Stimulated activated CD4-positive, alpha-beta T cell treated with anti-CD3 and anti-CD28 coated beads, Interleukin-12 subunit alpha, Interleukin-12 subunit beta, amount 100 ng/mL, for 24 hours (primary cell): Measurements from ENCODE around the gene RAB40C.
A peak's percentile ranks its signal among the peaks of the same experiment; 100 is the strongest.

Source experiments
- DNase-seq, 2 experiments: peaks; one replicate each; pipeline ENCODE4 v3.0.0-alpha.2; 2020; ENCODE audit warnings: low read depth in 2 of 2

RAB40C gene

DNA sequence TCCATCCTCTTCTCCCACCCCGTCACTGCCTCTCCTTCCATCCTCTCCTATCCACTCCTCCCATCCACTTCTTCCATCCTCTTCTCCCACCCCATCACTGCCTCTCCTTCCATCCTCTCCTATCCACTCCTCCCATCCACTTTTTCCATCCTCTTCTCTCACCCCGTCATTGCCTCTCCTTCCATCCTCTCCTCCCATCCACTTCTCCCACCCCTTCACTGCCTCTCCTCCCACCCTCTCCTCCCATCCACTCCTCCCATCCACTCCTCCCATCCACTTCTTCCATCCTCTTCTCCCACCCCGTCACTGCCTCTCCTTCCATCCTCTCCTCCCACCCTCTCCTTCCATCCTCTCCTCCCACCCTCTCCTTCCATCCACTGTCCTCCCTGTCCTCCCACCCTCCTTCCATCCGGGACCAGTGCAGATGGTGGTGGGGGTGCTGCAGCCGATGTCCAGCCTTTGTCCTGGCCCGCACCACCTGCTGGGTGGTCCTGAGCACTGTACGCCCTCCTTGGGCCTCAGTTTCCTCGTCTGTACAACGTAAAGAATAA is 42.0 kb downstream of the RAB40C start:
- DNase-seq = no peak

GRCh38 chr16:632486-633335 is 42.8 kb downstream of the RAB40C start:
- DNase-seq = no peak

DNA sequence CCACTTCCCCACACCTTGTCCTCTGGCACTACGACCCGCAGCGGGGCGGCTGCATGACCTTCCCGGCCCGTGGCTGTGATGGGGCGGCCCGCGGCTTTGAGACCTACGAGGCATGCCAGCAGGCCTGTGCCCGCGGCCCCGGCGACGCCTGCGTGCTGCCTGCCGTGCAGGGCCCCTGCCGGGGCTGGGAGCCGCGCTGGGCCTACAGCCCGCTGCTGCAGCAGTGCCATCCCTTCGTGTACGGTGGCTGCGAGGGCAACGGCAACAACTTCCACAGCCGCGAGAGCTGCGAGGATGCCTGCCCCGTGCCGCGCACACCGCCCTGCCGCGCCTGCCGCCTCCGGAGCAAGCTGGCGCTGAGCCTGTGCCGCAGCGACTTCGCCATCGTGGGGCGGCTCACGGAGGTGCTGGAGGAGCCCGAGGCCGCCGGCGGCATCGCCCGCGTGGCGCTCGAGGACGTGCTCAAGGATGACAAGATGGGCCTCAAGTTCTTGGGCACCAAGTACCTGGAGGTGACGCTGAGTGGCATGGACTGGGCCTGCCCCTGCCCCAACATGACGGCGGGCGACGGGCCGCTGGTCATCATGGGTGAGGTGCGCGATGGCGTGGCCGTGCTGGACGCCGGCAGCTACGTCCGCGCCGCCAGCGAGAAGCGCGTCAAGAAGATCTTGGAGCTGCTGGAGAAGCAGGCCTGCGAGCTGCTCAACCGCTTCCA is 43.6 kb downstream of the RAB40C start:
- DNase-seq = no peak

DNA sequence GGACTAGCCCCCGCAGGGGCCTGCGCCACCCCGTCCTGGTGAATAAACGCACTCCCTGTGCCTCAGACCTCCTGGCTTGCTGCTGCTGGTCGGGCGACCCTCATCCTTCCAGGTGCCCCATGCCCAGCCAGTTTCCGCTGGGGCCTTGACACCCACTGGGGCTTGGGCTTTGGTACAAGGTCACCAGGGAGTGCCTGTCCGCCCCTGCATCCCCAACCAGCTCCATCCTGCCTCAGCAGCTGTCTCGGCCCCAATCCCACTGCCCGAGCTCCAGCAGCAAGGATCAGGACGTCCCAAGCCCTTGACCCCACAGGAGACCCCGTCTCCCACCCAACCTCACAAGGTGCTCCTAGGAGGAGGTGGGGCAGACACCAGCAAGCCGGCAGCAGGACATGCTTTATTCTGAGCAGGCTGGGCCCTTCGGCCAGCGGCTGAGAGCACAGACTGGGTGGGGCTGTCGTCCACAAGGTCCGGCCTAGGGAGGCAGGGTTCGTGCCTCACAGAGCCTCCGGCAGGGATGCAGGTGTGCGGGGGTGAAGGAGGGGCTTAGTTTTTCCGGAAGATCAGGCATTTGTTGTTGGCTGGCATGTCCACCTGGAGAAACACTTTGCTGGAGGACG is 44.3 kb downstream of the RAB40C start:
- no peak for DNase-seq

GRCh38 chr16:634996-635395 is 45.1 kb downstream of the RAB40C start:
- no peak for DNase-seq

DNA sequence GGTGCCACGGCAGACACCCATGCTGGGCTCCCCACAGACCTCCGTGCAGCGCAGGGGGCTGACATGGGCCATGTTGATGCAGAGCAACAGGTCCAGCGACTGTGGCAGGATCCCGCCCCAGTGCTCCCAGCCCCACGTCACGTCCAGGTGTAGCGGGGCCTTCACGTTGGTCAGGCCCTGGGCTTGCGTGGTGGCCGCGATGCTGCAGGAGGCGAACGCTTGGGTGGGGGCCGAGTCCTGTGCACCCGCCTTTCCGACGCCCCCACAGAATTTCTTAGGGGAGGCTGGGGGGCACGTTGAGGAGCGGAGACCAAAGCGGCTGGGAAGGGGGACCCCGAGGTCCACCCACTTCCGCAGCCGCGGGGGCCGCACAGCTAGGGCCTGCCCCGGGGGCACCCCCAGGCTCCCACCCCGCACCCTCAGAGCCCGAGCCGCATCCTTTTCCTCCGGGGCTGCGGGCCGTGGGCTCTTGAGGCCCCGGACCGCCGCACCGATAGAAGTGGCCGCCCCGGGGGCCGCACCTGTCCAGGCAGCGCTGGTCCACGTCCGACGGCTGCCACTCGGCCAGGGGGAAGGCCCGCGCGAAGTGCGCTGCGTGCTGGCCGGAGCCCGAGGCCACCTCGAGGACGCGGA is 45.8 kb downstream of the RAB40C start:
- no peak for DNase-seq

- DNase-seq = peak; percentile 89 to 90
These were observed 46.6 kb downstream of the RAB40C start, which contains the start of gene METTL26 for GRCh38 chr16:636206-637080. Gene METTL26 (minus strand): TSS chr16:636305. CDS start chr16:636290, 15 bp downstream.

DNA sequence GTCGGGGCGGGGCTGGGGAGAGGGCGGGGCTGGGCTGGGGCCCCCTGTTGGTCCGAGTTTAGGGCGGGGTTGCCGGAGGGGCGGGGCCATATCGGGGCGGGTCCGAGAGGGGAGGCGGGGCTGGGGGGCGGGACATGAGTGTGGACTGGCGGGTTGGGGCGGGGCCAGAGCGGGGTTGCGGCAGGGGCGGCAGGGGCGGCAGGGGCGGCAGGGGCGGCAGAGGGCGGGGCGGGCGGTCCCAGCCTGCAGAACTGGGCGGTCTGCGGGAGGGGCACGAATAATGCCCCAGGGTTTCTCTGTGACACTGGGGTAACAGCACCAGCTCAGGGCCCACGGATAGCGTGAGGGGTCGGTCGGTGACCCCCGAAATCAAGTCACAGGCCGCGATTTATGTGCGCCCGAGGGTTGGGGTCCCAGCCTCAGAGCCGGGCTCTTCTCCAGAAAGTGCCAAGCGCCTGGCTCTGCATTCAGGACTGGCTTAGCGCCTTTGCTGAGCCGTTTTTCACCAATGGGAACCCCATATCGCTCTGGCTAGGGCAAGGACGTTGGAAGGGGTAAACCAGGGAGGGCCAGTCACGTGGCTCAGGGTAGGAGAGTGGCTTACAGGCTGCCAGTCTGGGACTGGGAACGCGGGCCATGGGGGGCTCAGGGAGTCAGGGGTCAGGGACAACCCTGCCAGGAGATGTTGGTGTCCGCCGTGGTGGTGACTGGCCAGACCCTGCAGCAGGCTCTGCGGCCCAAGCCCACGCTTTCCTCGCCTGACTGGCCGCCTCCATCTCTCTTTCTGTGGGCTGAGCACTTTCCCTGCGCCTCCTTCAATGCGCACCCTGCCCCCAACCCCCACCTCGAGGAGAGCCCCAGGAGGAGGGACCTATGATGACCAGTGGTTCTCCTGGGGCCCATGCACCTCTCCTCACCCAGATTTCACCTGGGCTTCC is 47.5 kb downstream of the RAB40C start:
- DNase-seq = peak; percentile 85 to 87

- no peak for DNase-seq
These were observed 48.2 kb downstream of the RAB40C start for GRCh38 chr16:638034-638543.

GRCh38 chr16:638836-639235 is 49.0 kb downstream of the RAB40C start:
- no peak for DNase-seq

DNA sequence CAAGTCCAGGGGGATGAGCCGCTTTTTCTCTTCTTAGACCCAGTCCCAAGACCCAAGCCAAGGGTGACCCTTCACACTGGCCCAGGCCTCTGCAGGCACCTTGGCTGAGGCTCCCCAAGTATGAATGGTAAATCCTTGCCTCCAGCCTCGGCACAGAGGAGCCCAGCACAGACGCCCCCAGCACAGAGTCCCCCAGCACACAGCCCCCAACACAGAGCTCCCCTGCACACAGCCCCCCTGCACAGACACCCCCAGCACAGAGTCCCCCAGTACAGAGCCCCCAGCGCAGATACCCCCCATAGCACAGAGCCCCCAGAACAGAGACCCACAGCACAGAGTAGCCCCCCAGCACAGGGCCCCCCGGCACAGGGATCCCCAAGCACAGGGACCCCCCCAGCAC is 50.7 kb downstream of the RAB40C start:
- no peak for DNase-seq

DNA sequence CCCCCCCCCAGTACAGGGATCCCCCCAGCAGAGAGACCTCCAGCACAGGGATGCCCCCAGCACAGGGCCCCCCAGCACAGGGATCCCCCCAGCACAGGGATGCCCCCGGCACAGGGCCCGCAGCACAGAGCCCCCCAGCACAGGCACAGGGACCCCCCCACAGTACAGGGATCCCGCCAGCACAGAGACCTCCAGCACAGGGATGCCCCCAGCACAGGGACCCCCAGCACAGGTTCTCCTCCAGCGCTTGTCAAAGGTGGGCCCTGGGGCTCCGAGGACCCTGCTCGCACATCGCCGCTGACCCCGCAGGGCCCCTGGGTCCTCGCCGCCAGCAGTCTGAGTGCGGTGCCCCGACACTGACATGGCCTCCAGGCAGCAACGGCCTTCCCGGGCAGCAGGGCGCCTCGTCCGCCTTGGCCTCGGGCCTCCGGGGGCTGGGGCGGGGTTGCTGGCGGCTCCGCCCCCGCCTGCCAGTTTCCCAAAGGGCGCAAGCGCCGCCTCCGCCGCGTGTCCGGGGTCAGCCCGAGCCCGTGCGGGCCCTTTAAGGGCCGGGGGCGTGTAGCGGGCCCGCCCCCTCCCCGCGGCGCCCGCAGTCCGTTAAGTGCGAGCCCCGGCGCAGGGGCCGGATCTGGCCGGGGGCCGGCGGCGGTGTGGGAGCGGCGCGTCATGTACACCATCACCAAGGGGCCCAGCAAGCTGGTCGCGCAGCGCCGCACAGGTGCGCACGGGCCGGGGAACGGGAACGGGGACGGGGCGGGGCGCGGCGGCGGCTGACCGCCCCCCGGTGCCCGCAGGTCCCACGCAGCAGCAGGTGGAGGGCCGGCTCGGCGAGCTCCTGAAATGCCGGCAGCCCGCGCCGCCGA is 51.7 kb downstream of the RAB40C start, which contains the start of gene MCRIP2:
Gene MCRIP2, plus strand, starts transcription at position 503 of the 863 bp plus-strand sequence. Its CDS starts 164 bp downstream, at position 667.
- DNase-seq = peak; percentile 58 to 79

DNA sequence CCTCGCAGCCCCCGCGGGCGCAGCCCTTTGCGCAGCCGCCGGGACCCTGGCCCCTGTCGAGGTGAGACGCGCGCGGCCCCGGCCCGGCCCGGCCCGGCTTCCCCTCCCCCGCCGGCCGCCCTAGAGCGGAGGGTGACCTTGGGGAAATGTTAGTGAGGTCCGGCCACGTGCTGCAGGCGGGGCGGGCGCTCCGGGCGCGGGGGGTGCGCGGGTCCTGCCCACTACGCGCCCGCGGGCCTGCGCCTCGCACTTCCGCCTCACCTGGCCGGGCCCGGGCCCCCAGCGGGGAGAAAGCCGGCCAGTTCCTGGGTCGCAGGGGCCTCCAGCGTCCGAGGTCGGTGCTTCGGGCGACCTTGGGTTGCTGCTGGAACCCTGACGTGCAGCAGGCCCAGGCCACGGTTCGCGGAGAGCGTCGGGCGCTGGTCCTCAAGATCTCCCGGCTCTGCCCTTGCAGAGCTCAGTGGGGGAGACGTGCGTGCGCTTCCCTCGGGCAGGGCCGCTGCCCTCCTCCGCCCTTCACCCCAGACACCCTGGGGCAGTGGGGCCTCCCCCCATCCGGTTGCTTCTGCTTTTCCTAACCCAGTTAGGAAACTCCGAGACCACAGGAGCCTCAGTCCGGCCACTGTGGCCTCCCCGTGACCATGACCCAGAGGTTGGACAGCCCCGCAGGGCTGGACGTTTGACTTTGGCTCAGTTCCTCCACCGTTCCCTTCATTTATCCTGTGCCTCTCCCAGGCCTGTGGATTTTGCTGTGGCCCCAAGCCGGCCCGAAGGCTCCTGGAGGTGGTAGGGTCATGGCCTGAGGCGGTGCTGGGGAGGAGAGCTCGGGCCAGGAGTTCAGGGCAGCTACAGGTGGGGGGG is 52.6 kb downstream of the RAB40C start:
- peak in 1 of 2 experiments; percentile 35 for DNase-seq

DNA sequence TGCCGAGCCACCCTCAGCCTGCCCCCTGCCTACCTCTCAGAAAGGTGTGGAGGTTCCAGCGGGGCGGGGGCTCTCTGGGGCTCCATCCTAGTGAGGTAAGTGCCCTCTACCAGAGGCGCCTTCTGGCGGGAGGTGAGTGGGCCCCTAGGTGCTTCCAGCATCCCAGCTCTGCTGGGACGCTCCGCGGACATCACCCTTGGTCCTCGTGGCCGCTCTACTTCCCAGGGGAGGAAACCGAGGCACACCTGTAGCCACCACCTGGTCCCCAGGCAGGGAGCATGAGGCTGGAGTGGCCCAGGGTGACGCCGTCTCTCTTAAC is 53.1 kb downstream of the RAB40C start:
- DNase-seq = no peak

GRCh38 chr16:644556-644955 is 54.7 kb downstream of the RAB40C start:
- DNase-seq = no peak

DNA sequence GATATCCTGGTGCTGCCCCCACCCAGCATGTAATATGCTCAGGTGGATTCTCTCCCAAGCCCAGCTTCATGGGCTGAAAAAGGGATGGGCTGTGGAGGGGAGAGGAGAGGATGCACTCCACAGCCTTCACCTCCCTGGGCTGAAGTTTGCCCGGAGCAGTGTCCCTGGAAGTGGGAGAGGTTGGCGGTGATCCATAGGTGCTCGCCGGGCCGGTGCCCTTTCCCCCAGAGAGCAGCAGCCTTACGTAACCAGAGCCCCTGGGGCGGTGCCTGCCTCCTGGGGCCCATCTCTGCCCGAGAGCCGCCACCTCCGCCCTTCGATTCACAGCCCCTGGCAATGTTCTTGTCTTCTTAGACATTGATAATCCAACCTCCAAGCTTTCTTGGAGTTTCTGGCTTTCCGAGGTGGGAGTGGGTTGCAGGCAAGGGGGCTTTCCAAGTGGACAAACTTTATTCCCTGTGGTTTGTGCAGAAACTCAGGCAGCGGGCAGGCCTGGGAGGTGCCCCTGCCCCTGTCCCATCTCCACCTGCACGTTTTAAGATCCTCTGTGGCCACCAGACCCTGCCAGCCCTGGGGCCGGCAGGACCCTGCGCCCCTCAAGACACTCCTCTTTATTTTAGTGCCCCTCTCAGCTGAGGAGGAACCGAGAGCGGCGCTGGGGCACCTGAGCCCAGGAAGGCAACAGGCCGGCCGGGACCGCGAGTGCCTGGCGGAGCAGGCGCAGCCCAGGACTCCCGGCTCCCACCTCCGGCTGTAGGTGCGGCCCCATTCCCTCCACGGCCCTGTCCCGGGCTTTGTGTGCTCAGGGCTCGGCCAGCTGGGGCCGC is 56.2 kb downstream of the RAB40C start:
- no peak for DNase-seq
